Limb (tissue), 2 donors: ENCODE results near the gene C1orf105.
A peak's percentile ranks its signal among the peaks of the same experiment; 100 is the strongest.

Experiments
- DNase-seq, 2 donors: peaks; one replicate each; pipeline ENCODE4 v3.0.0-alpha.2; 2016; ENCODE audit errors: extremely low spot score in 2 of 2

C1orf105 gene

DNA sequence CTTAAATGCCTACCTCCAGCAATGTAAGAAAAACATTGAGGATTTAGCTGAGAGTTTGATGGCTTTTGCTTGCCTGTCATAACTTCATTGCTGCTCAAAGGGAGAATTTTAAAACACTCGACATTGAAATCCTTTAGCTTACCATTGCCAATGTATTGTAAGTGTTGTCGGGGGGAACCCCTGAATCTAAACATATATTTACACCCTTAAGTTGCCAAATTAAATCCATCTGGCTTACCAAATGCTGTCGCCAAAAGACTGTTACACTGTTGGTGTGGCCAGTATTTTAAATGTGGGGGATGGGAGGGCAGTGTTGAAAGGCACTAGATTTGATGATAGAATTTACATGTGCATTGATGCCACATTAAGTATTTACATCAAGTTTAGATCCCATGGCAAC lies 24.9 kb upstream of the C1orf105 start:
- DNase-seq = no peak

- DNase-seq = no peak
Measured at GRCh38 chr1:172397221-172397620, 23.3 kb upstream of the C1orf105 start.

- no peak for DNase-seq
Measured at GRCh38 chr1:172397633-172398032, 22.9 kb upstream of the C1orf105 start.

DNA sequence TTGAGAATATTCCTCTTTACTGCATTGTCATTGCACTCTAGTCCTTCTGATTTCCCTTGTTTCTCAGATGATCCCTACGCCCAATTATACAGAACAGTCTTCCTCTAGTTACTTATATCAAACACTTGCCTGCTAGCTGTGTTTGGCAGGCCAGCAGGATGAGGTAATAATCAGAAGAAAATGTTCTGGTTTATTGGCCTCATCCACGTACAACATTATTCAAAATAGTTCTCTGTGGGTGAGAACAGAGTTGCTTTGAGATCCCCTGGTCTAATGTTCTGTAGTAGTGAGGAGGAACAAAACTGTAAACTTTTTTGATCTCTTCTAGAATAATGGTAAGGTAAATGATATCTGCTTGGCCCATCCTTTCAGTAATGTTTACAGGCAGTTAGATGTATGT lies 22.3 kb upstream of the C1orf105 start:
- peak in 1 of 2 donors; percentile 69 for DNase-seq

- peak; percentile 71 to 96 for DNase-seq
Measured at GRCh38 chr1:172398970-172399755, 21.3 kb upstream of the C1orf105 start.

- no peak for DNase-seq
Measured at GRCh38 chr1:172399756-172400721, 20.4 kb upstream of the C1orf105 start.

DNA sequence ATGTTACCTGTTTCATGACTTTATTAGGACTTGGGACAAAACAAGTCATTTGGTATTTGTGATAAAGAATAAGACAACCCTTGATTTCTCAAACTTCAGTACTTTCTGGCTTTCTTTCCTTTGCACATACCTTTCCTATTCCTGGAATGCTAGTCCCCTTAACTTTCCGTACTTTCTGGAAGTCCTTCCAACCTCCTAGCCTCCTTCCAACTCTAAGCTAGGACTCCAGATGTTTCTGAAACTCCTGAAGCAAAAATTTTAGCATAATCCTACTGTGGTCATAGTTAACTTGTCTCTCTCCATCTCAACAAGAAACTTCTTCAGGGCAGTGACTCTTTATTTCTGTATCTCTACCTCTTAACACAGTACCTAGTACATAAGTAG lies 19.8 kb upstream of the C1orf105 start:
- DNase-seq = no peak

- DNase-seq = peak in 1 of 2 donors; percentile 72
Measured at GRCh38 chr1:172401477-172401876, 19.0 kb upstream of the C1orf105 start.

DNA sequence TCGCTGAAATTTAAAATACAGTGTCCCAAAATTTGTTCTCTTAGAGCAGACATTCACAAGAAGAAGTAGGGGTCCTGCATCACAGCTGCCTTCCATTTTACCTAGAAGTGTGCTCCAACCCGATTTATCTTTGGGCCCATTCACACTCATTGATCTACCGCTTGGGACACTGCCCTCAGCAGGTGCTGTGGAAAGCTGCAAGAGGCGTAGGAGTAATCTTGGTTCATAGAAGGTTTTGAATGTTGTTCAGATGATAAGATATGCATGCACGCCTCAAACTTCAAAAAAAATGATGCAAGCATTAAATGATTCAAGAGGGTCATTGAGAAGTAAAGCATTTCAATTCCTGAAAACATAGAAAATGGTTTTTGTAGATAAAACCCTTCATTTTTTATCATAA lies 18.6 kb upstream of the C1orf105 start:
- no peak for DNase-seq

DNA sequence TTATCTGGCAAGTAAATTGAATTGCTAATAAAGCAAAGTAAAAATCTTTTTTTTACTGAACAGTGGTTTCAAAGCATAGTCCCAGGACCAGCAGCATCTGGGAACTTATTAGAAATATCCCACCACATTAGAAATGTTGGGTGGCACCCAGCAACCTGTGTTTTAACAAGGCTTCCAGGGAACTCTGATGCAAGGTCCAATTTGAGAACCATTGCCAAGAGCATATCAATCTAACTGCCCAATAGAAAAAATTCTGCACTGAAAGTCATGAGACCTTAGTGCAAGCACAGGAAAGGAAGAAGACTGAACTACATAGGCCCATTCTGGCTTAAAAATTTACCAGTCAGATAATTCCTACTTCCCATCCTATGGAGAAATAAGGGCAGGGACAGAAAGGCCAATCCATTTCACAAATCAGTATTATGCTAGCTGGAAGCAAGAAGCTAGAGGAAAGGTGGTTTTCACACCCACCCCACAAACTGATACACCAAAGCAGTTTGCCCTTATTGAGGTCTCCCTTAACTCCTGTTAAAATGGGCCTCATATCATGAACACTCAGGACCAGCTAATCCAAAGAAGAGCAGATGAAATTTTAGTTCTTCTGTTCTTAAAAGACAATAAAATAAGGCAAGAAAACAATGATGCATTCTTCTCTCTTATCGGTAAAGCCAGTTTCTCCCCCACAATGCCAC lies 17.5 kb upstream of the C1orf105 start:
- no peak for DNase-seq

- DNase-seq = no peak
Measured at GRCh38 chr1:172404121-172404520, 16.4 kb upstream of the C1orf105 start.

DNA sequence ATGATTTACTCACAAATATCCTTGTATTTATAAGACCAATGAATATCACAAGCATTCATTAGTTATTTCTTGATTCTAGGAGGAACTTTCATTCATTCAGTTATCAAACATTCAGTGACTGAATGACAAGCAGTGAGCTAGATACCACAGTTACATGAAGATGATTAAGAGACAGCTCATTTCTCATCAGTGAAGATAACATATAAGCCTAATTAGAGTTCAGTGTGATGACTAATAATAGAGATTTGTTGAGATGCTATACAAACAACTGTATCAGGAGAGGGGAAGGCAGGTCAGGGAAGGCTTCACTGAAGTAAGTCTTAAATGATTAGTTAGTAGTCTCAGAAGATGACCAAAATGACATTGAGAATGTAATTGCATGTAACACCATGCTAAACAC lies 14.6 kb upstream of the C1orf105 start:
- no peak for DNase-seq

GRCh38 chr1:172406968-172407367 lies 13.5 kb upstream of the C1orf105 start:
- no peak for DNase-seq

DNA sequence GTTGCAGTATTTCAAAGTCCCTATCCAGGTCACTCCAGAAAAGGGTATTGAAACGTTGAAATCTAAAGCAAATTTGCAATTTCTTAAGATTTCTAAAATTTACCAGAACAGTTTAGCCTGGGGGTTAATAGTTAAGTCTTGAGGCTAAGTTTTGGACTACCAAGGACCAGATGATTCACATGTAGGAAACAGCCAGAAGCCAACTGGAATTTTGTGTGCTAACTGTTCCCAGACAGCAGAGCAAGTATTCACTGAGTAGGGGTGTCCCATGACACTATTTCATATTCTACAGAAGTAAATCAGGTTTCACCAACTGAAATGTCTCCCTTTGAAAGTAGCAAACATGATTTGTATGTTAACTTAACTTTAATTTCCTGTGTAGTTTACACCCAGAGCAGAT lies 11.5 kb upstream of the C1orf105 start:
- DNase-seq = no peak

- no peak for DNase-seq
Measured at GRCh38 chr1:172410027-172410426, 10.5 kb upstream of the C1orf105 start.

DNA sequence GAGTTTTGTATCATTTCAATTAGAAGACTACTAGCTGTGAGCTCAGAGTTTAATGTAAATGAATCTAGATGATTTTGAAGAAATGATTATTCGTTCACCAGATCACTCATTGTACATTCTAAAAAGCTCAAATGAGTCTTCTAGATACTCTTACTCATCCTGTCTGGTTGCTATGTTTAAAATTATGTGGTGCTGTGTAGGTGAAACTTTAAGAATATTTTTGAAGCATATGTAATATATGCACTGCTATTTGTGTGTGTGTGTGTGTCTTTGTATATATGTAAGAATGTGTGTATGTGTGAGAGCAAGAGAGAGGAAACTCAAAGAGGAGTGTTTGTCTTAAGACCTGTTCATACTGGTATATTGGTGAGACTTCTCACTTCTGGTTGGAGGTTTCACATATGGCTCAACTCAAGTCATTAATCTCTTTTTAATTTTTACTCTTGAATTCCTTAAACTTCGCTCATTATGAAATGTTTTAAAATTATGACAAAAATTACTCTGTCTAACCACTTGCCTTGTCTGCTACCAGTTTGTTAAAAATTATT lies 8.6 kb upstream of the C1orf105 start:
- no peak for DNase-seq

DNA sequence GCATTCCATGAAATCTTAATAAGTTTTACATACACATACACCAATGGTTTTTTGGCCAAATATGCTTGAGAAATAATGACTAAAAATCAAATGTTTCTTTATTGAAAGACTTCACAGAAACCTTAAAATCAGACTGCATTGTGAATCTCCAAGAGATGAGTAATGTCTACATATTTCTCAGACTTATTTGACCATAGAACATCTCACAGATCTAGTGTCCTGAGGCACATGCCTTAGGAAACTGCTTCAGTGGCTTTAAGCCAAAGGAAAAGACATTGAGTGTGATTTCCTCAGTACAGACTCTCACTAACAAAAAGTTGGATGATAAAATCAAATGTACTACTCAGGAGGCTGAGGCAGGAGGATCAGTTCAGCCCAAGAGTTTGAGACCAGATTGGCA lies 6.2 kb upstream of the C1orf105 start:
- no peak for DNase-seq

DNA sequence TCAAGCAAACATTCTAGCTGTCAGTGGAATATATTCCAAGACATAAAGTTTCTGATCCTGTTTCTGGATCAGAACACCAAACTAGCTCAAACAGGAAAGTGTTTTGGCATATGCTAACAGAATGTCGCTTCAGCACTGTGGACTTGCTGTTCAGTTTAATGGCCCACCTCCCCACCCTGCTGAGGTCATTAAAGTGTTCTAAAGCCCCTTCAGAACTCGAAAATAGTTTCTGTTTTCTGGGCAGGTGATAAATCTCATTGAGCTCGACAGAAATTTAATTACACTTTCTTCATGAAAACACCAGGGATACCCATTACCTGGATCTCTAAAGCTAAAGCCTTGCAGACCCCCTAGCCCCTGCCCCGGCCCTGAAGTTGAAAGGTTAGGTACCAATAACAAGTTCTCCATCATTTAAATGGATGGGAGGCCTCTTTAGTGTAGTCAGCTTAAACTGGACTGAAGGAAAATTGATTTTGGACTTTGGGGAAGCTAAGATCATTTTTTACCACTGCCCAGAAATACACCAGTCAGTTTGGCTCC lies 3.9 kb upstream of the C1orf105 start:
- no peak for DNase-seq

- no peak for DNase-seq
Measured at GRCh38 chr1:172417557-172417956, 2.9 kb upstream of the C1orf105 start.

- no peak for DNase-seq
Measured at GRCh38 chr1:172421974-172422604, 1.6 kb downstream of the C1orf105 start.

- DNase-seq = no peak
Measured at GRCh38 chr1:172423336-172423735, 2.9 kb downstream of the C1orf105 start.
